Upper lobe of right lung (tissue), 1 donor: Measurements from ENCODE around the gene BRD1. TPM values are rescaled to one million over a fixed set of nuclear protein-coding genes. Genes with fewer than 3 reads are reported as not detected.

ENCODE experiments used
- ATAC-seq: fragments of 200-7000 bp; cut with Tn5 transposase; one replicate; pipeline ENCODE4 v1.9.1; 2020; ENCODE audit warnings: mild to moderate bottlenecking, moderate library complexity
- DNase-seq: peaks from one replicate; pipeline ENCODE4 v3.0.0-alpha.2; 2020
- H3K27ac ChIP-seq: fragments of 200-600 bp; one replicate; pipeline ENCODE4 v1.8.0; 2022
- H3K27me3 ChIP-seq: fragments of 200-600 bp; one replicate; pipeline ENCODE4 v1.8.0; 2022; ENCODE audit warnings: mild to moderate bottlenecking
- H3K36me3 ChIP-seq: fragments of 200-600 bp; one replicate; pipeline ENCODE4 v1.8.0; 2022
- H3K4me1 ChIP-seq: fragments of 200-600 bp; one replicate; pipeline ENCODE4 v1.8.0; 2022
- H3K4me3 ChIP-seq: fragments of 200-600 bp; one replicate; pipeline ENCODE4 v1.8.0; 2022; ENCODE audit warnings: mild to moderate bottlenecking
- H3K9me3 ChIP-seq: fragments of 200-600 bp; one replicate; pipeline ENCODE4 v1.8.0; 2022
- intact Hi-C: fragments of 100-400 bp; cut with DNase I; formaldehyde crosslinking; loops from one replicate; pipeline ENCODE4 v1.11.0; 2022
- total RNA-seq: library from RNA; stranded (reverse); fragmentation: NEBNext Ultra II Directional; extraction: Animal tissue kit (Norgen Biotek cat#: 25700); gene quantifications from one replicate; pipeline ENCODE4 v1.2.1, GENCODE V29; 2021
- TF ChIP-seq, protein P1 (sequence below): fragments of 200-600 bp; IDR thresholded peaks from one replicate; pipeline ENCODE4 v1.8.0; 2022; ENCODE audit warnings: antibody characterized with exemption
- donor health status: DM: no; HTN: yes; CAD: no; lungs with severe emphysema.

BRD1 gene
- total RNA-seq, 1 donor from 2014 or later: 39.0 TPM

DNA sequence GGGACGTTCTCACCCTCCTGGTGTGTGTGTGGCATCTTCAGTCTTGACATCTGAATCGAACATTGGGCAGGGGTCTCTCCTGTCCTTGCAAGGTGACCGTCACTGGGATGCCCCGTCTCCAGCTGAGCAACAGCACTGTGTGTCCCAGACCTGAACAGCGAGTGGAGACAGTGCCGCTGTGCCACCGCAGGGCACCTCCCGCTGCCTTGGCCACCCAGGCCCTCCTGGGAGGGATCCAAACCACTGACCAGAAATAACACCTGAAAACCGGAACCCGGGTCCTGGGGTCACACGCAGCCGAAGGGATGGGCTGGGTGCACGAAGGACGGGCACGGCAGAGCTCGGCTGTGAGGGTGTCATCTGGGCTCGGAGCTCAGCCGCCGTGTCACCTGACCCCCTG, 102.2 kb downstream of the BRD1 start:
- TF ChIP-seq, protein P1, sequence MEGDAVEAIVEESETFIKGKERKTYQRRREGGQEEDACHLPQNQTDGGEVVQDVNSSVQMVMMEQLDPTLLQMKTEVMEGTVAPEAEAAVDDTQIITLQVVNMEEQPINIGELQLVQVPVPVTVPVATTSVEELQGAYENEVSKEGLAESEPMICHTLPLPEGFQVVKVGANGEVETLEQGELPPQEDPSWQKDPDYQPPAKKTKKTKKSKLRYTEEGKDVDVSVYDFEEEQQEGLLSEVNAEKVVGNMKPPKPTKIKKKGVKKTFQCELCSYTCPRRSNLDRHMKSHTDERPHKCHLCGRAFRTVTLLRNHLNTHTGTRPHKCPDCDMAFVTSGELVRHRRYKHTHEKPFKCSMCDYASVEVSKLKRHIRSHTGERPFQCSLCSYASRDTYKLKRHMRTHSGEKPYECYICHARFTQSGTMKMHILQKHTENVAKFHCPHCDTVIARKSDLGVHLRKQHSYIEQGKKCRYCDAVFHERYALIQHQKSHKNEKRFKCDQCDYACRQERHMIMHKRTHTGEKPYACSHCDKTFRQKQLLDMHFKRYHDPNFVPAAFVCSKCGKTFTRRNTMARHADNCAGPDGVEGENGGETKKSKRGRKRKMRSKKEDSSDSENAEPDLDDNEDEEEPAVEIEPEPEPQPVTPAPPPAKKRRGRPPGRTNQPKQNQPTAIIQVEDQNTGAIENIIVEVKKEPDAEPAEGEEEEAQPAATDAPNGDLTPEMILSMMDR: no peak
- H3K4me3 ChIP-seq: no peak overlapping the region
- peaks cover 40% of the 10 kb centered on the region for H3K27me3 ChIP-seq
- H3K27ac ChIP-seq: no peak overlapping the region
- intact Hi-C loops: no loop called here
- H3K4me1 ChIP-seq: no peaks in the 10 kb centered on the region
- DNase-seq: no peak
- no peaks in the 10 kb centered on the region for H3K36me3 ChIP-seq
- no peak for ATAC-seq
- no peaks in the 10 kb centered on the region for H3K9me3 ChIP-seq

DNA sequence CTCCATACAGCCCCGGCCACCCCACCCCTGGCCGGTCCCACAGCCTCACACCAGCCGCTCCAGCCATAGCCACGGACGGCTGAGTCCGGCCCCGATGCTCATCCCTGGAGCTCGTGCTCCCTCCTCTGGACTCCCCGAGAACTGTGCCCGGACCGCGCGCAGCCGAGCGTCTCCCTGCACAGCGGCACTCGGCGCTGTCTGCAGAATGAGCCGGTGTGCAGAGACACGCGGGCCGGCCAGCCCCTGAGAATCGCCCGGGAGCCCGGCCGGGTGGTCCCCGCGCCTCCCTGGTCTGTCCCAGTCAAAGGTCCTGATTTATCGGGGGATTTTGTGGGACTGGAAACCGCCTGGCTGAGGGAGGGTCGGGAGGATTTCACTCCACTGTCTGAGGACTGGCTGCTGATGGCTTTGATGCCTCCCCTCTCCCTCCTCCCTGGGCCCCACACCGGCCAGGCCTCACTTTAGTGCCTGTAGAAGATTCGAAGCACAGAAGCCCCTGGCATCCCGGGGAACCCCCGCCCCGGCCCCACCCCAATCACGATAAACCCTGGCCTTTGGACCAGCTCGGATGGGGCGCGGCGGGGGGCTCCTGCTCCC, 102.7 kb downstream of the BRD1 start:
- no peak overlapping the region for H3K27ac ChIP-seq
- H3K27me3 ChIP-seq: peaks cover 38% of the 10 kb centered on the region

DNA sequence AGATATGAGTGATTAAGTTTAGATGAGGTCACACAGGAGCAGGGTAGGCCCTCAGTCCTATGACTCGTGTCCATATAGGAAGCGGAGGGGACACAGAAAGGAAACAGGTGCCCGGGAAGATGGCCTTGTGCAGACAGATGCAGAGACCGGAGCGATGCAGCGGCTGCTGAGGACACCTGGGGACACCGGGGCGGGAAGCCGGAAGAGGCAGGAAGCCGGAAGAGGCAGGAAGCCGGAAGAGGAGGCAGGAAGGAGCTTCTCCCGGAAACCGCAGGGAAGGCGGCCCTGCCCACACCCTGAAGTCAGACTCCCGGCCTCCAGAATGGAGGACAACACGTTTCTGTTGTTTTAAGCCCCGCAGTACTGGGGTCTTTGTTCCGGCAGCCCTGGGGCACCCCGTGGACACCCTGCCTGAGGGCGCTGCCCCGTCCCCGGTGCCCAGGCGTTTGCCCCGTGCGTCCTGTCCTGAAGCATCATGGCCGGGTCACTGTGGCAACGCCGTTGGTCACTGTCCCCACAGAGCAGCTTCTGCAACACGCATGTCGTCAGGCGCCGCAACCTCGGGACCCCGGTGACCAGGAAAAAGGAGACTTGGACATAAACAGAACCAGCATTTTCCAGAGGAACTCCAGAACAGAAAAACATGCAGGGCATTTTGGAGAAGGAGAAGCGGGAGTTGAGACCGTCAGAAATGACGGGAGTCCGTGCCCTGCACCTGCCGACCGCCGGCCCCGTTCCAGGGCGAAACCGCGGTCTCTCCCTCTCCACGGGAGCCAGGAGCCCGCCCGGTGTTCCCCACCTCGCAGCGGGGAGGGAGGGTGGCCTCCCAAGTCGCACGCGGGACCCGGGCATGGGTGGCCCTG, 103.4 kb downstream of the BRD1 start:
- ATAC-seq (peak; percentile 32), DNase-seq (peak; percentile 65)
- Histone ChIP-seq H3K27me3 (peaks cover 32% of the 10 kb centered on the region), H3K9me3 (no peaks in the 10 kb centered on the region), H3K4me3 (peak overlapping the region; percentile 40), H3K36me3 (no peaks in the 10 kb centered on the region), H3K27ac (no peak overlapping the region), H3K4me1 (no peaks in the 10 kb centered on the region)
- TF ChIP-seq, protein P1: no peak
- intact Hi-C loops: no loop called here

More for the DNA sequence above, 102.7 kb downstream of the BRD1 start:
- ATAC-seq (peak; percentile 90), DNase-seq (peak; percentile 79)
- TF ChIP-seq, protein P1: peak; percentile 65
- H3K4me3 ChIP-seq: peak overlapping the region; percentile 40
- H3K9me3 ChIP-seq: no peaks in the 10 kb centered on the region
- no peaks in the 10 kb centered on the region for H3K4me1 ChIP-seq
- intact Hi-C loops: no loop called here
- no peaks in the 10 kb centered on the region for H3K36me3 ChIP-seq

DNA sequence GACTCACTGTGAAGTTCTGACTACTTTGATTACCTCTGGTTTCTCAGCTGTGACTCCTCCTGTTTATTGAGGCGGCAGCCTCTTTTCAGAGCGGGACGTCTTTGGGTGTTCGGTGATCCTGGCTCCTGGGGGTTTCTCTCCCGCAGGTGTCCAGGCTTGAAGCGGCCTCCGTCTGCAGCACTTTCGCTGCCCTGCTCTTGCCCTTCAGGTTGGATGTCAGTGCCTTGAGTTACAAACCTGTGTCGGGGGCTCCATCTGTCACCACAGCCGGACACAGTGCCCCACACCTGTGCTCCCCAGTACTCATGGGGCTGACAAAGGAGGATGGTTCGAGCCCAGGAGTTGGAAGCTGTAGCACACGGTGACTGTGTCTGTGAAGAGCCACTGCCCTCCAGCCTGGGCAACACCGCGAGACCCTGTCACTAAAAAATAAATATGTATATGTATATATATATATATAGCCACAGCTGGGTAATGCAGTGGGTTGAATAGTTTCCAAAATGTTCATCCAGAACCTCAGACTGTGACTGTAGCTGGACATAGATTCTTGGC, 104.1 kb downstream of the BRD1 start:
- no peak for ATAC-seq
- H3K27me3 ChIP-seq: peaks cover 26% of the 10 kb centered on the region
- intact Hi-C loops: no loop called here
- DNase-seq: no peak
- no peaks in the 10 kb centered on the region for H3K36me3 ChIP-seq
- H3K4me3 ChIP-seq: no peak overlapping the region
- no peaks in the 10 kb centered on the region for H3K9me3 ChIP-seq
- TF ChIP-seq, protein P1: no peak
- no peaks in the 10 kb centered on the region for H3K4me1 ChIP-seq
- H3K27ac ChIP-seq: no peak overlapping the region

Other genes starting within 250 kb of the BRD1 start
- gene ZBED4, start 26.0 kb upstream of the BRD1 start, total RNA-seq: 11.8 TPM
- gene ALG12, start 90.6 kb upstream of the BRD1 start, total RNA-seq: 28.1 TPM
- gene CRELD2, start 90.8 kb upstream of the BRD1 start, total RNA-seq: 44.2 TPM
- gene PIM3, start 132.9 kb upstream of the BRD1 start, total RNA-seq: 119 TPM
- not detected for gene IL17REL, start 184.9 kb upstream of the BRD1 start, total RNA-seq
- gene TTLL8, start 230.4 kb upstream of the BRD1 start, total RNA-seq: not detected